T follicular helper cell (primary cell): ENCODE measurements around the gene CCDC117.

Source experiments
- DNase-seq: peaks from one replicate; pipeline ENCODE4 v3.0.0-alpha.2; 2020; ENCODE audit warnings: low read depth

CCDC117 gene

DNA sequence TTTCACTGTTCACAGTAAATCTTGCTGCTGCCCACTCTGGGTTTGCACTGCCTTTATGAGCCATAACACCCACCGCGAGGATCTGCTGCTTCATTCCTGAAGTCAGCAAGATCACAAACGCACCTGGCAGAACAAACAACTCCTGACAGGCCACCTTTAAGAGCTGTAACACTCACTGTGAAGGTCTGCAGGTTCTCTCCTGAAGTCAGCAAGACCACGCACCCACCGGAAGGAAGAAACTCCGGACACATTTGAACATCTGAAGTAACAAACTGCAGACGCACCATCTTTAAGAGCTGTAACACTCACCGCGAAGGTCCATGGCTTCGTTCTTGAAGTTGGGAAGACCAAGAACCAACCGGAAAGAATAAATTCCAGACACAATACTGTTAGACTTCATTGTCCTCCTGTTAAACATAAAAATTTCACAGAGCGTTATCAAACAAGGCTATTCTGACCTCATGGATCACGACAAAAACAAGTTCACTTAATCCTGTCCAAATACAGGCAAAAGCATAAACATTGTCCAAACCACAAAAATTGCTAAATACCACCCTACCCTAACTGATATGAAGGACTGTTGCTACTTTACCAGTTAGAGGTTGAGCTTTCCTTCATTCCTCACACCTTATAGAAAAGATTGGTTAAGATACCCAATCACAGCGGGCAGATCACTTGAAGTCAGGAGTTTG lies 3.0 kb upstream of the CCDC117 start:
- no peak for DNase-seq

DNA sequence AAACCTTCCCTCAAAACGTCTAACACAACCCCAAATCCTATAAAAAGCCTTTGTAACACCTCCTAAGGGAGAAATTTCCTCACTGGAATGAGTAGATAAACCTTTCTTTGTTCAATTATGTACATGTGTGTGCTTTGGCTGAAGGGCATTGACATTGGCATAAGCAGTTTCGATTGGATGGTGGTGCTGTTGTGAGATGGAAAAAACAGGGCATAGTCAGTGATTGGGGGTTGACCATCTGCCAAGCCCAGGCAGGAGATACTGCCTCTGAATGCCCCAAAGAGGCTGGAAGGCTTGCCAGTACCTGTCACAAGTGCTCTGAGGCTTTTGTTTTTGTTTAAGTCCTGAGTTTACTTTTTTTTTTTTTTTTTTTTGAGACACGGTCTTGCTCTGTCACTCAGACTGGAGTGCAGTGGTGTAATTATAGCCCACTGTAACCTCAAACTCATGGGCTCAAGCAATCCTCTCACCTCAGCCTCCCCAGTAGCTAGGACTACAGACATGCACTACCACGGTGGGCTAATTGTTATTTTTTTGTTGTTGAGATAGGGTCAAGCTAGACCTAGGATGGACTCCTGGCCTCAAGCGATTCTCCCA lies 1.2 kb upstream of the CCDC117 start:
- DNase-seq = no peak

- DNase-seq = no peak
Observed at GRCh38 chr22:28773461-28773867, 969 bp downstream of the CCDC117 start.

- DNase-seq = no peak
Observed at GRCh38 chr22:28774378-28774777, 1.9 kb downstream of the CCDC117 start.

- no peak for DNase-seq
Observed at GRCh38 chr22:28779833-28780232, 7.3 kb downstream of the CCDC117 start.

DNA sequence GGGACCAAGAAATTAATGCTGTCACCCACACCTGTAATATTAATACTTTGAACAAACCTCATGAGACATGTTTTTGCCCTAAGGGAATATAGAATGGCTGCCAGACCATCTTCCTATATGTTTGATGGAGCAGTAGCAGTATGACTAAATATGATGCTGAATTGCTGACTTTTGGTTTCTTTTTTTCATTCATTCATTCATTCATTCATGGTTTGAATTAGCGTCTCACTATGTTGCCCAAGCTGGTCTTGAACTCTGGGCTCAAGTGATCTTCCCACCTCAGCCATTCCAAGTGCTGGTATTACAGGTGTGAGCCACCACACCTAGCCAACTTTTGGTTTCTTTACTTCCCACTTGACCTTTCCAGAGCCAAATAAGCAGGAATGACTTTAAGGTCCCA lies 7.8 kb downstream of the CCDC117 start:
- DNase-seq = no peak

- DNase-seq = no peak
Observed at GRCh38 chr22:28783786-28784671, 11.5 kb downstream of the CCDC117 start.

GRCh38 chr22:28788601-28789000 lies 16.1 kb downstream of the CCDC117 start:
- no peak for DNase-seq

DNA sequence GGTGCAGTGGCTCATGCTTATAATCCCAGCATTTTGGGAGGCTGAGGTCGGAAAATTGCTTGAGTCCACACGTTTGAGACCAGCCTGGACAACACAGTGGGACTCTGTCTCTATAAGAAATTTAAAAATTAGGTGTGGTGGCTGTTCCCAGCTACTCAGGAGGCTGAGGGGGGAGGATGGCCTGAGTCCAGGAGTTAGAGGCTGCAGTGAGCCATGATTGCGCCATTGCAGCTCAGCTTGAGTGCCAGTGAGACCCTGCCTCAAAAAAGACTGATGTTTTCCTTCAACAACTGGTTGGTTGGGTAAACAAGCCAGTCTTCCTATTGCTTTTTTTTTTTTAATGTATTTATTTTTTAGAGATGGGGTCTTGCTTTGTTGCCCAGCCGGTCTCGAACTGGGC lies 18.6 kb downstream of the CCDC117 start:
- DNase-seq = no peak

DNA sequence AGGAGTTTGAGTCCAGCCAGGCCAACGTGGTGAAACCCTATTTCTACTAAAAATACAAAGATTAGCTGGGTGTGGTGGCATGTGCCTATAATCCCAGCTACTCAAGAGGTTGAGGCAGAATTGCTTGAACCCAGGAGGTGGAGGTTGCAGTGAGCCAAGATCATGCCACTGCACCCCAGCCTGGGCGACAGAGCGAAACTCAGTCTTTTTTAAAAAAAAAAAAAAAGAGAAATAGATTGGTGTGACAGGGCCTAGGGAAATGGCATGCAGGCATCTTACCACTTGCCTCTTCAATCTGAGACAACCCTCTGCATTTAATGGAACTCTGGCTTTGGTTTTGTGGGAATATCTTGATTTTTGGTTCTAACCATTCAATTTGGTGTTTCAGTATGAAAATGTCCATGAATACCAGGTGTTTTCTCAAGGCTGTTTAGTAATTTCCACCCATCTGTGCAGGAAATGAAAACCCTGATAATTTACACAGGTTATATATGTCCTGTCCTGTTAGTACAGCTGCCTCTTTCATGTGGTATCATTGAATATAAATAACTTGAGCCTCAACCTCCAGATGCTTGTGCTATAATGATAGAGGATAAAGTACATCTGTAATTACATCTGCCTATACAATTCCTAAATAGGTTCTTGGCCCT lies 19.5 kb downstream of the CCDC117 start:
- DNase-seq = no peak

- DNase-seq = no peak
Observed at GRCh38 chr22:28792491-28793383, 20.2 kb downstream of the CCDC117 start.

DNA sequence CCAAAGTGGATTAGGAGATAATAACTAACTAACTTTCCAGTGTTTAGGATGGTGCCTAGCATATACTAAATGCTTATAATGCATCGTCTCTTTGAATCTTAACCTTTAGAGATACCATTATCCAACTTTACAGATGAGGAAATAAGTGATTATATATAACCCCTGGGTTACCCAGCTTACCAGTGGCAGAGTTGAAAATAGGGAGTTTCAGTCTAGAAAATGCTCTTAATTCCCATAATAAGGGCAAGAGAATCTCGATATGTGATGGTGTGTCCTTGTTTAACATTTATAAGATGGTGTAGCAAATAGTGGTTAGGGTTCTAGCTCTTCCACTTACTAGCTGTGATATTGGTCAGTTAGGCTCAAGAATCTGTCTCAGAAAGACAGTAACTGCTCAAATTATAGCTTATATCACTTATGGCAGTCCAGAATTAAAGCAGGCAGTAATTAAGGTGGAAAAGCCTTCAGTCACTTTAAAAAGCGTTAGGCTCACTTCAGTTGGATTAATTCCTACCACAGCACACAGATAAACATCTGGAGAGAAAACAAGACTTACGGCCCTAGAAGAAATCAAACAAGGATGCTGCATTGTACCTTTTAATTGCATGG lies 21.6 kb downstream of the CCDC117 start:
- no peak for DNase-seq

- DNase-seq = no peak
Observed at GRCh38 chr22:28795071-28795693, 22.7 kb downstream of the CCDC117 start.

- no peak for DNase-seq
Observed at GRCh38 chr22:28795932-28796856, 23.7 kb downstream of the CCDC117 start.

DNA sequence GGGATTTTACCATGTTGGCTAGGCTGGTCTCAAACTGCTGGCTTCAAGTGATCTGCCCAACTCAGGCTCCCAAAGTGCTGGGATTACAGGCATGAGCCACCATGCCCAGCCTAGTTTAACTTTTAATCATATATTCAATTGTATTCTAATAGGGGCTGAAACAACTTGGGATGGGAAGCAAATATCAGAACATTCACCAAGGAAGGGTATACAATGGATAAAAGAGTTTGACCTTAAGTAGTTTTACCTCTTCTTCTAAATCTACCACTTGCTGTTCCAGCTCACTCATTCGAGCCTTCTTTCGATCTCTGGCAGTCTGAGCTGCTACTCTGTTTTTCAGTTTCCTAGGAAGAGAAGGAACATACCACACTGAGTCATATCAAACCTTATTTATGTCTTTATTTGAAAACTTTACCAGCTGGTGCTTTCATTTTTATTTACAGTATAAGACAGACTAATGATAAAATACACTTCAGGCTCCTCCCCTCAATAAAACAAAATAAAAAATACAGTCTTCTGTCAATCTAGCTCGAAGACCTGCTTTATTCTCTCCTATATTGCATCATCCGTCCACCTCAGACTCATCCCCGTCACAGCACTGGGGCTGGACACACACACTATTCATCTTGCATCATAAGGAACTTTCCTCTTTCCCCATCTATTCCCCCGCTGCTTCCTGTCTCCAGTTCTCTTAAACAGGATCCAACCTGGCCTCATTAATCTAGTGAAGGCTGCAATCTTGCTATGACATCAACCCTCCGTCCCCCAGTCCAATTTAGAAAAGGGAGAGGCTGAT lies 26.5 kb downstream of the CCDC117 start:
- no peak for DNase-seq

DNA sequence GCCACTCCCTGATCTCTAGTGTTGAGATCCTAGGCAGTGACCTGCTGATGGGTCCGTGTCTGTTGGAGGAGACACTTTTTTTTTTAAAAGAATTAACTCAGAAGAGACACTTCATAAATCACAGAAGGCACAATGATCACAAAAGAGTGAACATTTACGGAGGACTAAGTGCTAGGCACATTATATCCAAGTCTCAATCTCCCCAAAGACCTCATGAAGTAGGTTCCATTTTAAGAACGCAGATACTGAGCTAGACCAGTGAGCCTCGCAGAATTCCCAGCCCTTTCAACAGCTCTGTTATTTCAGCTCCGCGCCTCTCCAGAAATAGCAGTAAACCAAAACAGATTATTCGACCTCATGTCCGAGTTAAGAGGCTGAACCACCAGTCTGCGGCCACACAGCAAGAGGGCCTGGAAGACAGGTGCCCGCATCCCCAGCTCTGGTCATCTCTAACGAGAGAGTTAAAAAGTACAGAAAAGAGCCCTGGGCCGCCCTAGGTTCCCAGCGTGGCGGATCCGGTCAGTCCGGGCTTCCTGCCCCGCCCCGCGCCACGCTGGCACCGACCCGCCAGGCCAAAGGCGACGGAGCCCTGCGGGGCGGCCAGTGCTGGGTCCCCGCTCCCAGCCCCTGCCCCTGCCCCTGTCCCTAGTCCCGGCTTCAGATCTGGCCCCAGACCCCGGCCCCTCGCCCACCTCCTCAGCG lies 27.3 kb downstream of the CCDC117 start:
- DNase-seq = no peak

GRCh38 chr22:28800308-28801041 lies 28.0 kb downstream of the CCDC117 start, which contains the start of gene XBP1:
Gene XBP1 (minus strand): TSS chr22:28800569.
- peak; percentile 82 for DNase-seq
